ENCODE results near the gene ATP5F1E. TPM values are rescaled to one million over a fixed set of nuclear protein-coding genes. Genes with fewer than 3 reads are reported as not detected.
A peak's percentile ranks its signal among the peaks of the same experiment; 100 is the strongest.

The ATP5F1E gene
- total and polyA plus RNA-seq, 10 of the 15 experiments (the other 5 are each of a cell fraction or from before 2014, with no cell fraction given) = 49.0 to 407 (median 117) TPM

GRCh38 chr20:59004763-59005522 is 27.2 kb downstream of the ATP5F1E start (continued):
- TF ChIP-seq REST (IDR thresholded peaks at IDR 0.05; ENCODE audit: low read depth, low read length) (no peak), LARP7 (IDR thresholded peaks at IDR 0.05) (no peak), ZNF274 (IDR thresholded peaks at IDR 0.05; ENCODE audit: insufficient read depth, insufficient read length) (no peak), SREBF2 (IDR thresholded peaks at IDR 0.05; ENCODE audit: low read length) (no peak), HDGF (IDR thresholded peaks at IDR 0.05) (peak; percentile 9; the same call in 1 of the 2 replicates), NKRF (conservative IDR thresholded peaks at IDR 0.05) (0 out of 2 replicates have a peak, but pooled peaks have one; percentile 49), PRDM15 (CRISPR knock-in tag; IDR thresholded peaks at IDR 0.05) (no peak), HSF1 (IDR thresholded peaks at IDR 0.05; ENCODE audit: low read depth, low read length) (peak; percentile 33; the same call in 1 of the 2 replicates), BHLHE40 (IDR thresholded peaks at IDR 0.05; ENCODE audit: borderline replicate concordance in 1 of 2, low read depth in 2 of 2, low read length in 1 of 2) (peak; percentile 91 to 93), SP1 (IDR thresholded peaks at IDR 0.05; ENCODE audit: low read depth, low read length) (peak; percentile 67), SMARCA5 (IDR thresholded peaks at IDR 0.05) (peak; percentile 97), TAF1 (IDR thresholded peaks at IDR 0.05; ENCODE audit: borderline replicate concordance, low read depth, low read length) (peak; percentile 76), MTA2 (IDR thresholded peaks at IDR 0.05; ENCODE audit: low read depth) (peak; percentile 90), JUNB (IDR thresholded peaks at IDR 0.05) (no peak), NBN (IDR thresholded peaks at IDR 0.05) (peak; percentile 94), MLLT1 (IDR thresholded peaks at IDR 0.05) (0 out of 2 replicates have a peak, but pooled peaks have one; percentile 59), FOXM1 (IDR thresholded peaks at IDR 0.05; ENCODE audit: low read depth, low read length) (peak; percentile 68; the same call in 1 of the 2 replicates)

All from GM12878 (cell line).